K562 treated with DMSO at 1 percent for 12 hours (cell line): ENCODE results near the gene LSM14A. TPM values are rescaled to one million over a fixed set of nuclear protein-coding genes. Genes with fewer than 3 reads are reported as not detected.

Experiments
- total RNA-seq: library from RNA; unstranded; fragments of 300-600 nt; gene quantifications from 2 replicates; pipeline ENCODE4 v1.2.3, GENCODE V29; 2022; ENCODE audit not compliant: insufficient read depth

Gene LSM14A
- total RNA-seq: 36.4 and 102 TPM in 2 replicates

DNA sequence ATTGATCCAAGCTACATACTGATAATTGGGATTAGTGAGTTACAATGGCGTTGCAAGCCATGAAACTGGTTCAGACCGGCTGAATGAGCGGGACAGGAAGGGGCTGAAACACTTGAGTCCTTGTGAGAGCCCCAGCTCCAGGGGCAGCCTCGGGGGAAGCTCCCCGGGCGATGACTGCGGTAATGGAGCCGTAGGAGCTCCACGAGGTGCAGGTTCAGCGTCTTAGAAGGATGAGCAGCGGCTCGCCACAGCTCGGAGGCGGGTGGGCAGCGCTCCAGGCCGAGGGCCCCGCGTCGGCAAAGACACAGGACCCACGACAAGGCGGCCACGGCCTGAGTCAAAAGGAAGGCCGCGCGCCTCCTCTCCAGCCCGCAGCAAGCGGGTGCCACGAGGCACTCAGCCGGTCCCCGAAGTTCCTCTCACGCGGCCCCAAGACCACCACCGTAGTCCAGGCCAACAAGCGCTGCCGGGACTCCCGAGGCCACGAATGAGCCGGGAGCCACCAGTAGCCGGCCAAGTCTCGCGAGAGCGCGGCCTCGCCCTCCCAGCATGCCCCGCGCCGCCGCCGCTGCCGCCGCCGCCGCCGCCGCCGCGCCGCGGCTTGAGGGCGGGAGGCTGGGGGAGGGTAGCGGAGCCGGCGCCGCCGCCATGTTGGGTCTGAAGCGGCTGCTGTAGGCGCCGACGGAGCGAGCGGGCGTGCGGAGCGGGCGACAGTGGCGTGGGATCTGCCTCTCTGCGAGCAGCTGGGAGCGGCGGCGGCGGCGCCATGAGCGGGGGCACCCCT, at the start of gene LSM14A:
Gene LSM14A (plus strand): TSS at position 628 of the 784 bp plus-strand sequence. CDS start 139 bp downstream, at position 767.

DNA sequence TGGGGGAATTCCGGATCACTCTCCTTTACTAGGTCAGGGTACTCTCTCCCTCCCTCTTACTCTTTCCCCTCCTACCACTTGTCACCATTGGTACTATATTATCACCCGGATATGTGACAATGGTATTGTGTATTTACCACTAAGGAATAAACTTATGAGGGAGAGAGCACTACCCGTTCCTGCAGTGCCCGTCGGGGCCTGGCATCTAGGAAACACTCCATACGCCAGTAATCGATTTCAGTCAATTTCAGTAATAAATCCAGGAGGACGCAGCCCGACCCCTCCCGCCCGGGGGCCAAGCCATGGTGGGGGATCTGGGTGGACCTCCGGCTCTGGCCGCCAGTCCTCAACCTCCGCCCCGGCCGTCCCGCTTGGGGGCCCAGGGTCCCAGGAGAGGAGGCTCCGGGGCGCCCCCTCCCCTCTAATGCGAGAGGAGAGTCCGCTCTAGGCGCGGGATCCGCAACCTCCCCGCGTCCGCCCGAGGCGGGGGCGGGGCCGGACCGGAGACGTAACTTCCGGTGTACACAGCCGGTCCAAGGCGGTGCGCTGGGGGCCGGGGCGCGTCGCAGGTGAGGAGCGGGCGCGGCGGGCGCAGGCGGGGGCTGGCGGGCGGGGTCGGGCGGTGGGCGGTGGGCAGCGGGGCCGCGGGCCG, 81.9 kb downstream of the LSM14A start, which contains the start of gene GARRE1:
Gene GARRE1 (plus strand): TSS at position 509 of the 652 bp plus-strand sequence. CDS start 45,920 bp downstream, outside the sequence.

Other genes with a start within 250 kb of the LSM14A start
- 5.9 and 19.6 TPM in 2 replicates for gene GARRE1, start 82.0 kb downstream of the LSM14A start, total RNA-seq
- gene GPI, start 192.7 kb downstream of the LSM14A start, total RNA-seq: 113 and 160 TPM in 2 replicates
- gene PDCD2L, start 231.9 kb downstream of the LSM14A start, total RNA-seq: 18.2 and 25.2 TPM in 2 replicates